Right lung (tissue), 5 donors: ENCODE measurements around the gene LSAMP. TPM values are rescaled to one million over a fixed set of nuclear protein-coding genes. Genes with fewer than 3 reads are reported as not detected.

Source experiments
- DNase-seq, 2 donors: peaks; one replicate each; pipeline ENCODE4 v3.0.0-alpha.2; 2013
- polyA plus RNA-seq, 5 donors: library from polyadenylated mRNA; unstranded; fragments of 120-200 nt; gene quantifications; one replicate each; pipeline versions ENCODE4 v1.2.1 to v1.2.3, GENCODE V29; 2013; ENCODE audit warnings: inconsistent platforms in 1 of 5, low replicate concordance in 1 of 5; ENCODE audit not compliant: insufficient read length in 5 of 5, insufficient read depth in 1 of 5

LSAMP gene
- polyA plus RNA-seq, 5 donors, result 10.8 to 30.4 (median 28.0) TPM

DNA sequence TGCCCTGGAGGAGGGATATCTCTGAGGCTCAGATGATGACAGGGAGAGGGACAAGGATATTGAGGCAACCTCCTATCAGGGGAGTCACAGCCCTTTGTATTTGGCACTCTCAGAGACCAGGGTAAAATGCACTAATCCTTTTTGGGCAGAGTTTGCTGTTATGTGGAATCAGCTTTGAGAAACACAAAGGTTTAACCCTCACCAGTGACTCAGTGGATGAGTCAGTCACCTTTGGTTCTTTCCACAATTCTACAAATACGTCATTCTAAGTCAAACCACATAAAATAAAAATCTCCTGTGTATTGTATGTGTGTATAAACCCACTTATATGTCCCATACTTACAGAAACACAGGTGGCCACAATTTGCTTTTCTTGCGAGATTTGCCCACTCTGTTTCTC, 5.1 kb downstream of the LSAMP start:
- no peak for DNase-seq

DNA sequence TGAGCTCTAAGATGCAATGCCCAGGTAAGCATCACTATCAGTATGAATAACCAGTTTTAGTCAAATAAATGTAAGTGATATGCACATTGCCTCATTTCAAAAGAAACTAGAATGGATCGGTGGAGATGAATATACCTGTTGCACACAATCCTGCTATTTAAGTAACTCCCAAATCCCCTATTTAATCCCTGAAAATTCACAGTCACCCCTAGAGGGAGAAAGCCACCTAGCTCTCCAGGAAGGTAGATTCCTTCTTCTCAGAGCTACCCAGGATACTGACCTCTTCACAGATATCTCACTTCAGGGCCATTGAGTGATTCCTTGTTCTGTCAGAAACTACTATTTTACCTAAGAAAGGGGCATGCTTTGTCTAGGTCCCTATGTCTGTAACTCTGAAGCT, 11.7 kb downstream of the LSAMP start:
- DNase-seq, result no peak

GRCh38 chr3:116432795-116433194, 12.5 kb downstream of the LSAMP start:
- no peak for DNase-seq

- no peak for DNase-seq
Observed at GRCh38 chr3:116429479-116430269, 15.6 kb downstream of the LSAMP start.

GRCh38 chr3:116426036-116426435, 19.3 kb downstream of the LSAMP start:
- no peak for DNase-seq

- DNase-seq, result no peak
Observed at GRCh38 chr3:116425126-116425525, 20.2 kb downstream of the LSAMP start.

DNA sequence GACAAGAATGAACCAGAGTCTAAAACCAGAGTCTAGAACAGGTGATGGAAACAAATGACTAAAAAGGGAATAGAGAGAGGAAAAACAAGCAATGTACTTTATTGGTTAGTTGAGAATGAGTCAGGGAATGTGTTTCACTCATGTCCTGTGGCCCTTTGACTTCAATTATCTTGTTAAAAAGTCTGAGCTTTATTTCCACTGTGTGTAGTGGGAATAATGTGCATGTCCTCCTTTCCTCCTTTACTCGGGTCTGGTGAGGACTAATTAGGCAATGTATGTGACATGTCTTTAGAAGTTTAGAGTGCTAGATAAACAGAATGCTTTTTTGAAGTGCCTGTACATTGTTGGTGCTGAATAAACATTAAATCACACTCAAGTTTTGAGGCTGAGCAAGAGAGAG, 21.3 kb downstream of the LSAMP start:
- no peak for DNase-seq

- no peak for DNase-seq
Observed at GRCh38 chr3:116423374-116423773, 21.9 kb downstream of the LSAMP start.

- no peak for DNase-seq
Observed at GRCh38 chr3:116417151-116417550, 28.1 kb downstream of the LSAMP start.

DNA sequence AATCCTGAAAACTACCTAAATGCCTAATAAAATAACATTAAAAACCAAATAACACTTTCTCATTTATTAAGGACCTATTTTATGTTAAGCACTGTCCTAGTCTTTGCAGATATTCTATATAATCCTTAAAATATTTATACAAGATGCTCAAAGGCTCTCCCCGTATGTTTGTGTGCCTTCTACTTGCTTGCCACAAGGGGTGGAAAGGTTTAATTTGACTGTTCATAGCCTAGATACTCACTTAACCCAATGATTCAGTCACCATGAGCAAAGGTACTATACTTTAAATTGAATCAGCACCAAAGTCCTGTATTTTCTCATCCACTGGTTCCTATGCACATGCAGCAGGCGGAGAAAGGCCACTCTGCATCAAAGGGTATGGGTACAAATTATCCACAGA, 32.0 kb downstream of the LSAMP start:
- no peak for DNase-seq

- DNase-seq, result no peak
Observed at GRCh38 chr3:116408473-116408872, 36.8 kb downstream of the LSAMP start.

GRCh38 chr3:116405231-116405630, 40.1 kb downstream of the LSAMP start:
- no peak for DNase-seq

DNA sequence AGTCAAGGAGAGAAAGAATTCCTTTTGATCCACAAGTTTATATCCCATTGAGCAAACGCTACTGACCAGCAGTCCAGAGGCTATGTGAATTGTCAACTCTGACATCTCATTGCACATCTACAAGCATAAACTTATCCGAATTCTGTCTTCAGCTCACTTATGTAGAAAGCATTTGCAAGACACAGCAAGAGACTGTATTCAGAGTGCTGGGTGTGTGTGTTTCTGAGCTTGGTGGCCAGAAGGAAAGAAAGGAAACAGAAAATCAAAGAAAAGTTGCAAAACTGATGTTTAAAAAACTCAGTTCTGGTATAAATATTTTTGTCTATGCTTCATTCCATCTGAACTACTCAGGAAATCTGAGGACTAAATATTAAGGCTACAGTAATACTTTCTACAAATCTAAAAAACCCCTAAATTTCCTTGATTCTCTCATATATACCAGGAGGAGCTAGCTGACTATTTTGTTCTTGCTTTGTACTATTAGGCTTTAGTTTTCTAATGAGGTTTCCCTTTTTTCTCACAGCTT, 45.5 kb downstream of the LSAMP start:
- DNase-seq, result no peak

- no peak for DNase-seq
Observed at GRCh38 chr3:116394365-116394764, 50.9 kb downstream of the LSAMP start.

- no peak for DNase-seq
Observed at GRCh38 chr3:116393199-116393598, 52.1 kb downstream of the LSAMP start.

- no peak for DNase-seq
Observed at GRCh38 chr3:116392291-116392690, 53.0 kb downstream of the LSAMP start.

GRCh38 chr3:116391296-116392201, 53.7 kb downstream of the LSAMP start:
- no peak for DNase-seq

GRCh38 chr3:116390318-116390717, 55.0 kb downstream of the LSAMP start:
- no peak for DNase-seq

DNA sequence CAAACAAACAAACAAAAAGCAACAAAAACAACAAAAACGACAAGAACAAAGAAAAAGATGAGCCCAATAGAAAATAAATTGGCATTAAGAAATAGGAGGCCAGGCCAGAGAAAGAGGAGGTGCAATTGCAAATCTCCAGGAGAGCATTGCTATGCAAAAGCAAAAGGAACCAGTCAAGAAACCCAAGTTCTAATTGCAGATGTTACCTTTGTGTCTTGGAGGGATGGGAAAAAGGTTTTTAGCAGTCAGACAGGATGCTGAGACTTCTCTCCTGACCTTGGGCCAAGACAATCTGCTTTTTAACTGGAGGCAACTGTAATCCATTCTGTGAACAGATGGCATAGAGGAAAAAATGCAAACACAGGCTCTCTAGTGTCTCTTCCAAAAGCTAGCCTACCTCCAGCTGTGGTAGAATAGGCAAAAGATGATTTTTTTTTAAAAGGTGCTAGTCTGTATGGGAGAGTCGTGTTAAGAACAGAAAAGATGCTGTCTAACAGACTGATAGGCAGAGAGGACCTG, 56.4 kb downstream of the LSAMP start:
- DNase-seq, result no peak

DNA sequence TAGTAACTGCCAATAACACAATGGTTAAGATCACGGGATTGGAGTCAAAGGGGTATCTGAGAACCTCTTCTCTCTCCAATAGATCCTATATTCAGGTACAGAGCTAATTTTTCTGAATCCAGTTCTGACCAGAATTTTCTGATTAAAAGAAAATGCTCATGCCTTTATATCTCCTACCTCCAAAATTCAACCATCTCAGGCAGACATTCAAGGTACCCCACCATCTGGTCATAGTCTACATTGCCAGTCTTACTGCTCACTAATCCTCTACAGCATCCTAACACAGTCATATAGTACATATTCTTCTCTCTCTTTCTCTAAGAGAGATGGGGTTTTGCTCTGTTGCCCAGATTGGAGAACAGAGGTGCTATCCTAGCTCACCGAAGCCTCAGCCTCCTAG, 59.1 kb downstream of the LSAMP start:
- DNase-seq, result no peak

- DNase-seq, result no peak
Observed at GRCh38 chr3:116384717-116385116, 60.6 kb downstream of the LSAMP start.

DNA sequence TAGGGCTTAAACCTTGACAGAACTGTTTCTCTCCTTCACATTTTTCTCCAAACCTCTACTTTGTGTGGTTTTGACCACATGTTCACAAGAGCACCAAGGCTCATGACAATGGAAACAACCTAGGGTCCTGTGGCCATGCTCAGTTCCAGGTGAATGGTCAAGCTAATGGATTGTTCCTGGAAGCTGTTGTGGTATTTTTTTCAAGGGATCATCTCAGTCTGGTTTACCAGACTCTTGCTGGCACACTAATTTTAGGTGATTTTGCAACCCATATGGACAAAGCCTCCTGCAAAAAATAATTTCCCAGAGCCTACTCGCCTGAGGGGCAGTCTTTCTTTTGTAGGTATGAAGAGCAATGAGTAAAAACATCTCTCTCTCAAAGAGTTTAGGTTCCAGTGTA, 67.2 kb downstream of the LSAMP start:
- no peak for DNase-seq

- peak in 1 of 2 donors; percentile 9 for DNase-seq
Observed at GRCh38 chr3:116374901-116375300, 70.4 kb downstream of the LSAMP start.
